Measurements from ENCODE around the gene TPD52L2. TPM values are rescaled to one million over a fixed set of nuclear protein-coding genes. Genes with fewer than 3 reads are reported as not detected.

Gene TPD52L2
- total RNA-seq, 1 experiment from 2014 or later = 175 TPM

- H3K36me3 Mint-ChIP-seq (ENCODE audit: insufficient read depth, unreplicated experiment) = no peaks in the 10 kb centered on the region
- DNase-seq (ENCODE audit: unreplicated experiment) = no peak
- H3K4me3 Mint-ChIP-seq (ENCODE audit: unreplicated experiment) = no peak overlapping the region
- peaks cover 15% of the 10 kb centered on the region for H3K27me3 Mint-ChIP-seq (ENCODE audit: insufficient read depth, unreplicated experiment)
- ChIA-PET POLR2A (no interaction called here), CTCF (interaction anchor here (0.7 to 1.3 kb wide), 2 partner anchors 56 to 152 kb away, joined by 3 to 4 read pairs; no protein-coding TSS in a partner anchor)
- intact Hi-C loops (cut with micrococcal nuclease) = no loop called here
- no peaks in the 10 kb centered on the region for H3K4me1 Mint-ChIP-seq (ENCODE audit: insufficient read depth, unreplicated experiment)
- no peak overlapping the region for H3K27ac Mint-ChIP-seq (ENCODE audit: low read depth, unreplicated experiment)
- H3K9me3 Mint-ChIP-seq (ENCODE audit: unreplicated experiment) = no peaks in the 10 kb centered on the region
- BruUV-seq (replicated peaks) = no TSS peak
- TF ChIP-seq CTCF (IDR thresholded peaks at IDR 0.05; ENCODE audit: unreplicated experiment) = no peak
Measured at GRCh38 chr20:63821811-63822210, 43.3 kb upstream of the TPD52L2 start.

- no peak overlapping the region for H3K27ac Mint-ChIP-seq (ENCODE audit: low read depth, unreplicated experiment)
- ChIA-PET POLR2A (no interaction called here), CTCF (interaction anchor here (0.6 to 1.3 kb wide), 3 partner anchors 56 to 152 kb away, joined by 3 to 4 read pairs (median 3); no protein-coding TSS in a partner anchor)
- no peaks in the 10 kb centered on the region for H3K36me3 Mint-ChIP-seq (ENCODE audit: insufficient read depth, unreplicated experiment)
- TF ChIP-seq CTCF (IDR thresholded peaks at IDR 0.05; ENCODE audit: unreplicated experiment) = no peak
- H3K27me3 Mint-ChIP-seq (ENCODE audit: insufficient read depth, unreplicated experiment) = peaks cover 15% of the 10 kb centered on the region
- no peak overlapping the region for H3K4me3 Mint-ChIP-seq (ENCODE audit: unreplicated experiment)
- no peak for DNase-seq (ENCODE audit: unreplicated experiment)
- H3K9me3 Mint-ChIP-seq (ENCODE audit: unreplicated experiment) = no peaks in the 10 kb centered on the region
- H3K4me1 Mint-ChIP-seq (ENCODE audit: insufficient read depth, unreplicated experiment) = no peaks in the 10 kb centered on the region
- no TSS peak for BruUV-seq (replicated peaks)
- intact Hi-C loops (cut with micrococcal nuclease) = no loop called here
Measured at GRCh38 chr20:63822276-63822696, 42.8 kb upstream of the TPD52L2 start.

GRCh38 chr20:63823691-63824311 lies 41.3 kb upstream of the TPD52L2 start:
- intact Hi-C loops (cut with micrococcal nuclease) = no loop called here
- Mint-ChIP-seq H3K4me3 (ENCODE audit: unreplicated experiment) (no peak overlapping the region), H3K9me3 (ENCODE audit: unreplicated experiment) (no peaks in the 10 kb centered on the region), H3K36me3 (ENCODE audit: insufficient read depth, unreplicated experiment) (no peaks in the 10 kb centered on the region), H3K27me3 (ENCODE audit: insufficient read depth, unreplicated experiment) (peaks cover 16% of the 10 kb centered on the region), H3K27ac (ENCODE audit: low read depth, unreplicated experiment) (no peak overlapping the region), H3K4me1 (ENCODE audit: insufficient read depth, unreplicated experiment) (no peaks in the 10 kb centered on the region)
- ChIA-PET POLR2A (no interaction called here), CTCF (interaction anchor here (0.6 kb wide), 1 partner anchor 45 kb away, joined by 3 read pairs; no protein-coding TSS in a partner anchor)
- DNase-seq (ENCODE audit: unreplicated experiment) = no peak
- BruUV-seq (replicated peaks) = no TSS peak
- TF ChIP-seq CTCF (IDR thresholded peaks at IDR 0.05; ENCODE audit: unreplicated experiment) = no peak

GRCh38 chr20:63825331-63826118 lies 39.5 kb upstream of the TPD52L2 start:
- no peaks in the 10 kb centered on the region for H3K9me3 Mint-ChIP-seq (ENCODE audit: unreplicated experiment)
- intact Hi-C loops (cut with micrococcal nuclease) = no loop called here
- no peaks in the 10 kb centered on the region for H3K4me1 Mint-ChIP-seq (ENCODE audit: insufficient read depth, unreplicated experiment)
- POLR2A ChIA-PET = no interaction called here
- H3K27me3 Mint-ChIP-seq (ENCODE audit: insufficient read depth, unreplicated experiment) = peaks cover 19% of the 10 kb centered on the region
- CTCF ChIA-PET = interaction anchor here (0.6 kb wide), 1 partner anchor 107 kb away, joined by 3 read pairs; no protein-coding TSS in a partner anchor
- BruUV-seq (replicated peaks) = no TSS peak
- DNase-seq (ENCODE audit: unreplicated experiment) = no peak
- H3K36me3 Mint-ChIP-seq (ENCODE audit: insufficient read depth, unreplicated experiment) = no peaks in the 10 kb centered on the region
- H3K27ac Mint-ChIP-seq (ENCODE audit: low read depth, unreplicated experiment) = no peak overlapping the region
- no peak overlapping the region for H3K4me3 Mint-ChIP-seq (ENCODE audit: unreplicated experiment)
- no peak for TF ChIP-seq CTCF (IDR thresholded peaks at IDR 0.05; ENCODE audit: unreplicated experiment)
